GM20431 (cell line): ENCODE results near the gene P2RX6.
"Not testable (repeated sequence)": the region's sequence is repeated elsewhere in the genome, so short reads cannot be mapped to it uniquely, and the experiment has no call there.

Experiments
- in situ Hi-C: fragments of 300-500 bp; cut with MseI, MboI; formaldehyde crosslinking; loops from one replicate; pipeline ENCODE4 v1.15.0; 2020; ENCODE audit warnings: low sequenced_read_pairs; ENCODE audit not compliant: unreplicated experiment

P2RX6 gene

DNA sequence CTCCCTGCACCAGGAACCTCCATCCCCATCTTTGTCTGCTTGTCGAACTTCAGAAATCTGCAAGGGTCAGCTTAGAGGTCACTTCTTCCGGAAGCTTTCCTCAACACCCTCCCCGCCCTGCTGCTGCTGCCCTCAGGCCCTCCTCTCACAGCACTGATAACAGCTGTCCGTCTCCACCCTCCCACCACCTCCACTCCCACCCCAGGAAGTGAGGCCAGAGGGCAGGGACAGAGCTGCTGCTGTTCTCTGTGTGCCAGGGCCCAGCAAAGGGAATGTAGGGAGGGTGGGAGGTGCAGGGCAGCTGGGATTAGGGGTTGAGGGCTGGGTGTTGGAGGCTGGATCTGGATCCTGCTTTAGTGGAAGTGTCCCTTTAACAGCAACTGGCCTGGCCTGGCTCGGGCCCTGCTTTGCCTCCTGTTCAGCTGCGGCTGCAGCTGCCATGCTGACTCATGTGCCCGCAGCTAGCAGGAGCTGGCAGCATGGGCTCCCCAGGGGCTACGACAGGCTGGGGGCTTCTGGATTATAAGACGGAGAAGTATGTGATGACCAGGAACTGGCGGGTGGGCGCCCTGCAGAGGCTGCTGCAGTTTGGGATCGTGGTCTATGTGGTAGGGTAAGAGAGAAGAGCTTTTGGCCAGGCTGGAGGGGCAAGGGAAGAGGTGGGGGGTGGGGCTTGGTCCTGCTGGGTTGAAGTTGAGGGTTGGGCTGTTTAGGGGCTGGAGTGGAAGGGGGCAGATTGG is at the start of gene P2RX6:
P2RX6 (plus strand) TSS at position 440 of the 740 bp plus-strand sequence; CDS start at position 450, 10 bp downstream.
- in situ Hi-C loops, result no loop called here

DNA sequence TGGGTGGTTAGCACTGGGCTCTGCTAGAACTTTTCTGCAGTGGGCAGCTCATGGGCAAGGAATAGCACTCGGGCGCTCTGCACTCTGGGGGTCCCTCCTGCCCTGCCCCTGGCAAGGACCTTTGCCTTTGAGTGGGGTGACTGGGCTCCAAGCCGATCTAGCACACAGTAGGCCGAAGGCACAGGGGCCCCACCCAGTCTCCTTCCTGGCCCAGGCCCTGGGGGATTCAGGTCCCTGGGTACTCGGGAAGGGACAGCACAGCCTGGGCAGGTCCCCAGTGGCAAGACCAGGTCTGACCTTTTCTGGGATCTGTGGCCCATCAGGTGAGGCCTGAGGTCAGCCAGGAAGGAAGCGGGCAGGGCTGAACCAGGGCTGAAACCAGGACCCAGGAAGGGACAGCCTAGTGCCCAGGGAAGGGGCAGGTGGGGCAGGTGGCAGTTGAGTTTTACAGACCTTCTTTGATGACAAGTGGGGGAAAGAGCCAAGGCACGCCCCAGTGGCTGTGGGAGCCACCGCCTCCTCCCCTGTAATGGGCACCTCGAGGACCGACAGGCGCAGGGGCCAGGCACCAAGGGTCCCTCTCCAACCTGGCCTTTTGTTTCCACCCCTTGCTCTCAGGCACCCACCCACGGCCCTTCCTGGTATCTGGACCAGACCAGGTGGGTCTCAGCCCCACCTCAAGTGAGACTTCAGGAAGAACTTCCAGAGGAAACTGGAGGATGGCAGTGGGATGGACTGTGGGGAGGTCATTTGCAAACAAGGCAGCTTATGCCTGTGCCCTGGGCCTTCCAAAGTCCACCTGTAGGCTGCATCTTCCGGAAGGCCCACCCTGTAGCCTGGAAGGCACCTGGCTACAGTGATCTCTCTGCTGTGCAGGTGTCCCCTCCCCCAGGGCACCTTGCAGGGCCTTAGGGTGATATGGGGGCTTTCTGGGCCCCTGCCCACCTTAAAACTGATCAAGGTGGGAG is 48.8 kb upstream of the P2RX6 start:
- in situ Hi-C loops, result no loop called here

DNA sequence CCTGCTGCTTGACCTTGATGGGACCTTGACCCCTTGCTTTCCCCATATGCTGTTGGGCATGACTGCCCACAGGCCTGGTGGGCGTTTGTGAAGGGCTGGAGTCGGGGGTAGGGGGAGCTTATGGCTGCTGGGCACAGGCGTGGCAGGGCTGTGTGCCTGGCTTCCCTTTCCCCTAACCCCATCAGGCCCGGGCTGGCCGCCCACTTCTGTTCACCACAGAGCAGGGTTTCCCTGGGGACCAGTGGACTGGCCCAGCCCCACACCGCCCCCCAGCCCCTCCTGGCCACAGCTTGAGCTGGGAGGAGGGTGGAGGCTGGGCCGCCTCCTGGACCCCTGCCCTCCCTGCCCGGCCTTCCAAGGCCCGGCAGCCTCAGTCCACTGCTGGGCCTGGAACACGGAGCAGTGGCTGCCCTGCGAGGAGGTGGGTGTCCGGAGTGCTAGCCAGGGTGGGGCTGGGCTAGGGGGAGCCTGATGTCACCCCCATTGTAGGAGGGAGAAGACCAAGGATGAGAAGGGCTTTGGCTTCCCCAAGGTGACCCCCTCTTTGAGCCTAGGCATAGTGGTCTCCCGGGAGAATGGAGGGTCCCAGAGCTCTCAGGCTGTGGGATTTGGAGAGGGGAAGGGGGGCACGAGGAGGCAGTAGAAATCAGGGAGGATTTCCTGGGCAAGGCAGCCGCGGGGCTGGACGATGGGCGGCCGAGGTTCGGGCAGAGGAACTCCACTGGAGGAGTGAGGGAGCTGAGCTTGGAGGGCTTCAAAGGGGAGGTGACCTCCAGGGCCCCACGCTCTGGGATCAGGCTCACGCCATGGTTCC is 47.9 kb upstream of the P2RX6 start, which contains the start of gene AIFM3:
AIFM3 (plus strand) TSS at position 373 of the 814 bp plus-strand sequence. CDS start 690 bp downstream, outside the sequence.
- in situ Hi-C loops, result no loop called here

DNA sequence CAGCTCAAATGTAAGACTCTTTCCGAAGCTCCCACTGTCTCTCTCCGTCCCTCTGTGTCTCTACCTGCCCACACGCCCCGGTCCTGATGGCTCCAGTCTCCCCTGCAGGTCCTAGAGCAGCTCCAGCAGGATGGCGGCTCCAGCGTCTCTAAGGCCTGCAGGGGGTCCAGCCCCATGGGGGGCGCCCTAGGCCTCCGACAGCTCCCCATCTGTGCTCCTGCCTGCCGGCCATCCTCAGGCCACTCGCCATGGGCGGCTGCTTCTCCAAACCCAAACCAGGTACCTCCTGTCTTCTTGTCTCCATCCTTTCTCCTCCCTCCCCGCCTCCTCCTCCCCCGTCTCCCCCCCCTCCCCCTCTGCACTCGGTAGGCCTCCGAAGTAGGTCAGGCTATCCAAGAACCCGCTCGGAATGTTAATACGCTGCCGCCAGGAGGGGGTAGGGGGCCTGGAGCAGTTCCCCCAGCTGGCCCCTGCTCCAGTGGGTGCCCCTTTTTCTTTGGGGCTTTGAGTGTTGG is 47.2 kb upstream of the P2RX6 start:
- in situ Hi-C loops, result no loop called here

DNA sequence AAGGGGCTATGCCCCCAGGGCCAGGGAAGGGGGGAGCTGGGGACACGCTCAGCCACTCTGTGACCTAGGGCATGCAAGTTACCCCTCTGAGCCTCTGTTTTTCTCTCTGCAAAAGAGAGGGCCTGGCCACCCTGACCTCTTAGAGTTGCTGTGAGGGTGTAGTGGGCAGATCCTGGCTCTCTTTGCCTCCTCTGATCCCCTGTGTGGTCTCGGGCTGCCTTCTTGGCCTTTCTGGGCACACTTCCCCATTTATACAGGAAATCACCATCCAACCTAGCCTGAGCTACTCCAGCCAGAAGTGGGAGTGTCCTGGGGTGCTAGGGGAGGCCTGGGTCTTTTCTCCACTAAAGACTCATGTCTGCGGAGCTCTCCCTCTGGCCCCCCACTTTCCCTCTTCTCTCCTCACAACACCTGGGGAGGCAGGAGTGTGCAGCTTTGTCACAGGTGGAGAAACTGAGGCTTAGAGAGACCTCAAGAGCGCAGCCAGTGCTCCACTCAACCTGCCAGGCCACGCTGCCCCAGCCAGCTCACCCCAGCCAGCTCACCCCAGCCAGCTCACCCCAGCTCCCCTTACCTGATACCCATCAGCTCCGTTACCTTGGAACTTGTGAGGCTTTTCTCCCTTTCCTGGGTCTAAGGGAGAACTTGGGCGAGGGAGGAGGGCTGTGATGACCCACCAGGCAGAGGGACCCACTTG is 46.5 kb upstream of the P2RX6 start:
- in situ Hi-C loops, result no loop called here

DNA sequence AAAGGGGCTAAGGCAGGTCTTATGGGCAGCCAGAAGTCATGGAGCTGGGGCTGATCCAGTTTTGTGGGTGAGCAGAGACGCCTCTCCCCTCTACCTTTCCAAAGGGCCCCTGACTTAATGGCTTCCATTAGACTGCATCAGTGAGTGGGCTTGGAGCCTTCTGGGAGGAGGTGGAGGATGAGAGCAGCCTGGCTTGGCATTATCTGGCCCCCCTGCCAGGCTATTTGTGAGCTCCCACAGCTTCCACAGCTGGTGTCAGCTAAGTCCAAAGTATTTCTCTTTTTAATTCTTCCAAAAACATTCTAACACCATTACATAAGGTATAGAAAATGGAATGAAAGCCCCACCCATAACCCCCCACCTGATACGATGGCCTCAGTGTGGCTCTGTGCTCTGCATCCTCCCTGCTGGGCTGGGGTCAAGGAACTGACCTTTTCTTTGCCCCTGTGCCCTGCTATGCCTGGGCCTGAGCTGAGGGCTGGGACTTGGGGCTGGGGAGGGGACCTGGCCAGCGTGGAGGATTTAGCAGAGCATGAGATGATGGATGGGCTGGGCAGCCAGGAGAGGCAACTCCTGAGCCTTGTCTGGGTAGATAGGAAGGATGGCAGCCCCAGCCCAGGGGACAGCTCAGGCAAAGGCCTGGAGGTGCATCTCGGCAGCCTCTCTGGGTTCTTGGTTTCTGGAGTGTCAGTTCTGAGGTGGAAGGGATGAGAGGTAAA is 43.9 kb upstream of the P2RX6 start:
- in situ Hi-C loops, result no loop called here

DNA sequence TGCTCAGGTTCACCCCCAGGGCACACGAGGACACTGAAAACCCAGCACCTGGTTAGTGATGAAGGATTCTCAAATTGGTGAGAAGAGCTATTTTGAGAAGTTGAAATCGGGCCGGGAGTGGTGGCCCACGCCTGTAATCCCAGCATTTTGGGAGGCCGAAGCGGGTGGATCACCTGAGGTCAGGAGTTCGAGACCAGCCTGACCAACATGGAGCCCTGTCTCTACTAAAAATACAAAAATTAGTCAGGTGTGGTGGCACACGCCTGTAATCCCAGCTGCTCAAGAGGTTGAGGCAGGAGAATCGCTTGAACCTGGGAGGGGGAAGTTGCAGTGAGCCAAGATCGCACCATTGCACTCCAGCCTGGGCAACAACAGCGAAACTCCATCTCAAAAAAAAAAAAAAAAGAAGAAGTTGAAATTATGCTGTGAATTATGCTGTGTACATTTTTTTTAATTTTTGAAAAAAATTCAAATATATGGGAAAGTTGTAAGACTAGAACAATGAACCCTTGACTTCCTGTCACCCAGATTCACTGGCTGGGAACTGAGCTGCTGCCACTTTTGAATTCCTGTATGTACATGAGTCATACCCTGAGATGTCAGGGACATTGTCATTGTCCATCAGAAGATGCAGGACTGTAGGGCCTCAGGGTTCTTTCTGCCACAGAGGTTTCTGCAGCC is 42.8 kb upstream of the P2RX6 start:
- in situ Hi-C loops, result not testable (repeated sequence)

DNA sequence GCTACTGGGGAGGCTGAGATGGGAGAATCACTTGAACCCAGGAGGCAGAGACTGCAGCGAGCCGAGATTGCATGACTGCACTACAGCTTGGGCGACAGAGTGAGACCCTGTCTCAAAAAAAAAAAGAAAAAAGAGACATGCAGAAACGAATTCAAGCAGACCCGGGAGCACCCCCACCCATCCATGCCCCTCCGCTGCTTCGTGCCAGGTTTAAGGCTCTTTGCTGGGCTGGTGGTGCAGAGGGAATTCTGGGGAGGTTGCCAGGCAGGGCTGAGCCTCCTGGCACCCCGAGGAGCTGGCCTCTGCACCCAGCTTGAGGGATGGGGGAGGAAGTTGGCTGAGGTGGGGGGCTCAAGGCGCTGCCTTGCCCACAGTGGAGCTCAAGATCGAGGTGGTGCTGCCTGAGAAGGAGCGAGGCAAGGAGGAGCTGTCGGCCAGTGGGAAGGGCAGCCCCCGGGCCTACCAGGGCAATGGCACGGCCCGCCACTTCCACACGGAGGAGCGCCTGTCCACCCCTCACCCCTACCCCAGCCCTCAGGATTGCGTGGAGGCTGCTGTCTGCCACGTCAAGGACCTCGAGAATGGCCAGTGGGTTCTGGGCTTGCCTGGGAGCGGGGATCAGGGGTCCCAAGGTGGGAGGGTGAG is 41.9 kb upstream of the P2RX6 start:
- in situ Hi-C loops, result no loop called here

DNA sequence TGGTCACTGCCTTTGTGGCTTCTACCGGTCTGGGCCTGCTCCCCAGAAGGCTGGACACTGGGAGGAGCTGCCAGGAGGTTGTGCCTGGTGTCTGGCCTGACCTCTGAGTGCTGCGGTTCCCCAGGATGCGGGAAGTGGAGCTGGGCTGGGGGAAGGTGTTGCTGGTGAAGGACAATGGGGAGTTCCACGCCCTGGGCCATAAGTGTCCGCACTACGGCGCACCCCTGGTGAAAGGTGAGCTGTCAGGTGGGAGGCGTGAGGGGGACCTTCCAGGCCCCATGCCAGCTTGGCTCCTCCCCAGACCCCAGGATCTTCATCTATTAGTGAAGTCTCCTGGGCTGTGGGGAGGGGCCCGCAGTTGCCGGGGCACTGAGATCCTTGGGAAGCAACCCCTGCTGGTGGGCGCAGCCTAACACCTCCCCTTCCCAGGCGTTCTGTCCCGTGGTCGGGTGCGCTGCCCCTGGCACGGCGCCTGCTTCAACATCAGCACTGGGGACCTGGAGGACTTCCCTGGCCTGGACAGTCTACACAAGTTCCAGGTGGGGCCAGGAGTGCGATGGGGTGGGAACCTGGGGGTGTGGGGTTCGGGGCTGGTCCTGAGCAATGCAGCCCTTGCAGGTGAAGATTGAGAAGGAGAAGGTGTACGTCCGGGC is 41.2 kb upstream of the P2RX6 start:
- in situ Hi-C loops, result no loop called here

DNA sequence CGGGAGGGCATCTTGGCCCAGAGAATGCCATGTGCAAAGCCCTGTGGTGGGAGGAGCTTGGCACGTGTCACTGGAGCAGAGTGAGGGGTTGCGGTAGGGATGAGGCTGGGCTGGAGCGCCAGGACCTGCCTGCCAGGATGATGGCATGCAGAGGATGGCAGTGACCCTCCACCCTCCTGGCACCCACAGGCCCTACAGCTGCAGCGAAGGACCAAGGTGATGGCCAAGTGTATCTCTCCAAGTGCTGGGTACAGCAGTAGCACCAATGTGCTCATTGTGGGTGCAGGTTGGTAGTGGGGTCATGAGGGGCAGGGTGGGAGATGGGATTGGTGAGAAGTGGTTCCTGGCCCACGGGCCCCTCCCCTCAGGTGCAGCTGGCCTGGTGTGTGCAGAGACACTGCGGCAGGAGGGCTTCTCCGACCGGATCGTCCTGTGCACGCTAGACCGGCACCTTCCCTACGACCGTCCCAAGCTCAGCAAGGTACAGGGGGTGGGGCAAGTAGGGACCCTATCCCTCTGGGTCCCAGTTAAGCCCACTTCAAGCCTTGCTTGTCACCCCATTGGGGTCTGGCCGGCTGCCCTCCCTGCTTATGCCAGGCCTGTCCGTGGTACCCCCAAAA is 40.5 kb upstream of the P2RX6 start:
- in situ Hi-C loops, result no loop called here

DNA sequence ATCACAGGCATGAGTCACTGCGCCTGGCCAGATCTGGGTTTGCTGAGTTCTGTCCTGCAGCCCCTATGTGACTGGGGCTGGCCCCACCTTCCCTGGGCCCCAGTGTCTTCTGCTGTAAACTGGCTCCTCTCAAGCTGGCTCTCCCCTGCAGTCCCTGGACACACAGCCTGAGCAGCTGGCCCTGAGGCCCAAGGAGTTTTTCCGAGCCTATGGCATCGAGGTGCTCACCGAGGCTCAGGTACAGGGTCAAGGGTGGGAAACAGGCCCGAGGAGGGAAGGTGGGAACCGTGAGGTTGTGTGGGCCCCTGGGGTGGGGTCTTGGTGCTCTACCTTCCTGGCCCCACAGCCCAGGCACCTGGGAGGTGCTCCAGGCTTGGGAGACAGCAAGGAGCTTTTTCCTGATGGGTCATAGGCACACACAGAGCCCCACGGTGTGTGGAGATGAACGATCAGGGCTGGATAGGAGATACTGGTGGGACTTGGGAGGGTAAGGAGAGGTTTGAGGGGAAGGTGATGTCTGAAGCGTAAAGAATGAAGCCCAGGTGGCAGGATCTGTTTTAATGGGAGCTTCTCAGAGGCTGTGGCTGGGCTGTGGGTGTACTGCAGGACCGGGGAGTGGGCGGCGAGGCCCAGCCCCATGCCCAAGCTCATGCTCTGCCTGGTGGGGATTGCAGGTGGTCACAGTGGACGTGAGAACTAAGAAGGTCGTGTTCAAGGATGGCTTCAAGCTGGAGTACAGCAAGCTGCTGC is 39.2 kb upstream of the P2RX6 start:
- in situ Hi-C loops, result no loop called here

DNA sequence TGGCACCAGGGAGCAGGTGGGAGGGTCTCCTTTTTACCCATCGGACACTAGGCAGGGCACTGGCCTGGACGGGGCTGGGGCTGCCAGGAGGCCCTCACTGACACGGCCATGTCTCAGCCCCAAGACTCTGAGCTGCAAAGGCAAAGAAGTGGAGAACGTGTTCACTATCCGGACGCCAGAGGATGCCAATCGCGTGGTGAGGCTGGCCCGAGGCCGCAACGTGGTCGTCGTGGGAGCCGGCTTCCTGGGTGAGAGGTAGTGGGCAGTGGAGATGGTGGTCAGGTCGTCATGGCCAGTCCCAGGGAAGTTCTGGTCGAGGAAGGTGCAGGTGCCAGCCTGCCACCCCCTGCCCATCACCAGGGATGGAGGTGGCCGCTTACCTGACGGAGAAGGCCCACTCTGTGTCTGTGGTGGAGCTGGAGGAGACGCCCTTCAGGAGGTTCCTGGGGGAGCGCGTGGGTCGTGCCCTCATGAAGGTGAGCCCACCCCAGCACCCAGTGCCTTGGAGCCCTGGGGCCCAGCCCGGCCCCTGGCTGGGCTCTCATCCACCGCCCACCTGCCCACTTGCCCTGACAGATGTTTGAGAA is 38.6 kb upstream of the P2RX6 start:
- in situ Hi-C loops, result no loop called here

DNA sequence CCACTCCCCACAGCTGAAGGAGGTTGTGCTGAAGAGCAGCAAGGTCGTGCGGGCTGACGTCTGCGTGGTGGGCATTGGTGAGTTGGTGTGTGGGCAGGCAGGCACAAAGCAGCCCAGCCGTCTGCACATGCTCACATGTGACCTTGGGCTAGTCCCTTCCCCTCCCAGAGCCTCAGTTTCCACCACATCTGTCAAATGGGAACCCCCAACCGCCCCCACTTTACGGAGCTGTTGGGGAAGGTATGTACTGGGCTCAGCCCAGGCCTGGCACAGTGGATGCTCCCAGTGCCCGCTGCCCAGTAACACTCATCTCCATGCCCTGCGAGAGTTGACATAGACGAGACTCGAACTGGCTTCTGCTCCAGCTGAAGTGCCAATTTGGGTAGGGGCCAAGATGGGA is 37.9 kb upstream of the P2RX6 start:
- in situ Hi-C loops, result no loop called here

DNA sequence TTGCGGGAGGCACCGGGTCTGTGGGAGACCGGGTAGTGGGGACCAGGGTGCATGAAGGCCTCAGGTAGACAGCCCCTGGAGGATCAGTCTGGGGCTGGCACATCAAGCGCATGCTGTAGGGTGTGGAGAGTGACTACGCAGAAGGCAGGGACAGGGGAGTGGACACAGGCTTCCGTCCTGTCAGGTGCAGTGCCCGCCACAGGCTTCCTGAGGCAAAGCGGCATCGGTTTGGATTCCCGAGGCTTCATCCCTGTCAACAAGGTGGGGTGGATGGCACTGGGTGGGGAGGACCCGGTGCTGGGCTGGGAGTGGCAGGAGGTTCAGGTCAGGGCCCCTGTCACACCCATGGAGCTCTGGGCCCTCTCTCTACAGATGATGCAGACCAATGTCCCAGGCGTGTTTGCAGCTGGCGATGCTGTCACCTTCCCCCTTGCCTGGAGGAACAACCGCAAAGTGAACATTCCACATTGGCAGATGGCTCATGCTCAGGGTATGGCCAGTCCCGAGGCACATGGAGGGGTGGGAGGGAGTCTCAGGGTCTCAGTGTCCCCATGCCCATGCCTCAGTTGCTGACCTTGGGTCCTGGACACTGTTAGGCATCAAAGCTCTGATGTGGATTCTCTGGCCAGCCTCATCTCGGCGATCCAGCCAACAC is 37.3 kb upstream of the P2RX6 start:
- in situ Hi-C loops, result no loop called here

DNA sequence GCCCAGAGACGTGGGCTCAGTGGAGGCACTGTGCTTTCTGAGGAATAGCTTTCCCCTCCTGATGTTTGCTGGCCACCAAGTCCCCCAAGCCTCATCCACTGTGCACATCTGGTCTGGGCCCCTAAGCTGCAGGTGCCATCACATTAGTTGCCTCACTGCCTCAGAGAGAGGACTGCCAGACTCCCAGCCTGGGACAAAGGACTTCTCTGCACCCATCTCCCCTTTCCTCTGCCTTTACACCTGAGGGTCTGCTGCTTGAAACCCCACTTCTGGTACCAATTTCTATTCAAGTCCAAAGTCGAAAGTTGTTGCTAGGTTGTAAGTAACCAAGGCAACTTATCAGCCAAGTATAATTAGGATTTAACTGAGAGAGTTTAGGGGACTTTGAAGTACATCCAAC is 36.5 kb upstream of the P2RX6 start:
- in situ Hi-C loops, result no loop called here
